GM18507 (cell line): ENCODE results near the gene ABLIM1.

Experiments used
- DNase-seq: peaks from one replicate; pipeline ENCODE4 v3.0.0; 2011; ENCODE audit warnings: low read depth; ENCODE audit not compliant: insufficient read length; ENCODE audit errors: extremely low spot score
- FAIRE-seq: peaks from 2 replicates; lab custom pipeline; 2011; peaks lifted over from hg19 to GRCh38; lab: Jason Lieb, UNC

ABLIM1 gene

DNA sequence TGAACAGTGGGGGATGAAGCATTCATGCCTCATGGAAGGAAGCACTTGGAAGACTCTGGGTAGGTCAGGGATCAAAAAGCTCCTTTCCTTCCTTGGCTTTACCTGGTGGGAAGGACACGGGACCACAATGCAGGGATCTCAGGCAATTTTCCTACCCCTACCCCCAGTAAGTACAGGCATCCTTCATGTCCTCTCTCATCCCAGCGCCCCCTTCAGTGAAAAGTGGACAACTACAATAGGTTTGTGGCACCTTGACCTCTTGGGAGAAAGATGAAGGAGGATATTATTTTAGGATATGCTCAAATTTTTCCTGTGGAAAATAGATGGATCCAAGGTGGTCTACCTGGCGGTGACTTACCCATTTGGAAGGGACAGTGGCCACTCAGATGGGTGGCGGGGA, 270.3 kb downstream of the ABLIM1 start:
- FAIRE-seq (no peak), DNase-seq (no peak)

- FAIRE-seq (no peak), DNase-seq (no peak)
Observed at GRCh38 chr10:114386452-114386851, 271.6 kb downstream of the ABLIM1 start.

GRCh38 chr10:114385557-114385956, 272.5 kb downstream of the ABLIM1 start:
- FAIRE-seq (no peak), DNase-seq (no peak)

GRCh38 chr10:114384601-114385000, 273.5 kb downstream of the ABLIM1 start:
- DNase-seq, result no peak
- FAIRE-seq, result no peak

- FAIRE-seq, result no peak
- DNase-seq, result no peak
Observed at GRCh38 chr10:114384181-114384580, 273.9 kb downstream of the ABLIM1 start.
